ENCODE data around the gene UBR3. TPM values are rescaled to one million over a fixed set of nuclear protein-coding genes. Genes with fewer than 3 reads are reported as not detected.
"Not testable (repeated sequence)": the region's sequence is repeated elsewhere in the genome, so short reads cannot be mapped to it uniquely, and the experiment has no call there.

The UBR3 gene
- total RNA-seq, 1 donor, result 11.3 TPM

DNA sequence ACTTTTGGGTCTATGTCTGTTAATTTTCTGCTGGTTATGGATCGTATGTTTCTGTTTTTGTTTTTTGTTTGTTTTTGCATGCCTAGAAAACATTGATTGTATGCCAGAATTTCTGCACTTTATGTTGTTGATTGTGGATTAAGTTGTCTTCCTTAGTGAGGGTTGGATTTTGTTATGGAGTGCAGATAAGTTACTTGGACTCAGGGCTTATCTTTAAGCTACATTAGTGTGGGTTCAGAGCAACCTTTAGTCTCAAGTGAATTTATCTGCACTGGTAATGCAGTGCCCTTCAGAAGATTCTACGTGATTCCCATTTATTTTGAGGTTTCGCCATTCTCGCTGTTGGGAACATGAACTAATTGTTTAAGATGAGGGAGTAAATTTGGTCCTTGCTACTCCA, 32.9 kb downstream of the UBR3 start:
- no peak for DNase-seq (ENCODE audit: low read depth in 2 of 3, low spot score in 2 of 3)

DNA sequence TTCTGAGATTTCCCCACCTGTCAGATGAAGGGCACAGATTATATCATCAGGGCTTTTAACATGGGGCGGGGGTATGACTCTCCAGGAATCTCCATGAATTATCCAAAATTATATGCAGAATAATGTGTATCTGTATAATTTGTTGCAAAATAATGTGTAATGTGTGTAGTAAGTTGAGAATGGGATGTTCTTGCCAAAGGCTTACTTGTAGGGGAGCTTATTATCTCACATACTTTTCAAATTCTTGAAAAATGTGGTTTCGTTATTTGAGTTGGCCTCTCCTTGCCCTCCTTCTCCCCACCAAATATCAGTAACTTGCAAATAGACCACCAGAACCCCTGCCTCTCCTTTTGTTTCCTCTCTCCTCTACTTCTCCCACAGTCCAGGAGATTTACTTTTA, 35.6 kb downstream of the UBR3 start:
- DNase-seq (ENCODE audit: low read depth in 2 of 3, low spot score in 2 of 3), result no peak

DNA sequence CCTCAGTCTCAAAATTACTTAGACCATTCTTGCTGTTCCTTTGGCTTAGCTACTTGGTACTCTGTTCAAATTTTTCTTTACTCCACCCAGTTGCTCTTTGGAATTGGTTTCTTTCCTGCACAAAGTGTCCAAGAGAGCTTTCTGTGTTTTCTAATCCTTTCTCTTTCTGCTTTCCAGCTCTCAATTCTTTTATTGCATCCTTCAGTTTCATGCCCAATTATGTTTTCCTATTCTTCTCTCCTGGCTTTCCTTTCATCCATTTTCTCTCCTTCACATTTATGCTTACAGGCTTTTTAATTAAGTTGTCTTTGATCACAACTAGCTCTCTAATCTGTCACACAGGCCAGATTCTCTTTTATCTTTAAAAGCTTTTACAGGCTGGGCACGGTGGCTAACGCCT, 38.2 kb downstream of the UBR3 start:
- DNase-seq (ENCODE audit: low read depth in 2 of 3, low spot score in 2 of 3), result no peak

DNA sequence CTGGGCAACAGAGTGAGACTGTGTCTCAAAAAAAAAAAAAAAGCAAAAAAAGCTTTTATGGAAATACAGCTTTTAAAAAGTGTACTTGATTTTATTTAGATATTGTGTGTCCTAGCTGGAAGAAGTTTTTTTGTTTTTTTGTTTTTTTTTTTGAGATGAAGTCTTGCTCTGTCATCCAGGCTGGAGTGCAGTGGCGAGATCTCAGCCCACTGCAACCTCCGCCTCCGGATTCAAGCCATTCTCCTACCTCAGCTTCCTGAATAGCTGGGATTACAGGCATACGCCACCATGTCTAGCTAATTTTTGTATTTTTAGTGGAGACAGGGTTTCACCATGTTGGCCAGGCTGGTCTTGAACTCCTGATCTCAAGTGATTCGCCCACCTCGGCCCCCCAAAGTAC, 39.0 kb downstream of the UBR3 start:
- DNase-seq (ENCODE audit: low read depth in 2 of 3, low spot score in 2 of 3), result not testable (repeated sequence)

DNA sequence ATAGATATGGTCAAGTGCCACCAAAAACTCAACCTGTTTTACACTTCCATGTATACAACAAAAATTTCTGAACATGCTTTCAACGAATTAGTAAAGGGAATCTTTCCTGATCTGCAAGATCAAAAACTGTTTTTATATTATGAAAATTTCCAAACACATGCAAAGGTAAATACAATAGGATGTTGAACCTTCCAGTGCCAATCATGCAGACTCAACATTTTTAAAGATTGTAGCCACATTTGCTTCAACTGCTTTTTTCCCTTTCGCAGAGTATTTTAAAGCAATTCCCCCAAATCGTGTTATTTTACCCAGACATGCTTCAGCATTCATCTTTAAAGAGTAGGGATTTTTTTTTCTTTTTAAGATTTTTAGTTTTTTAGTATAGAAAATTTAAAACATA, 40.3 kb downstream of the UBR3 start:
- DNase-seq (ENCODE audit: low read depth in 2 of 3, low spot score in 2 of 3), result no peak

DNA sequence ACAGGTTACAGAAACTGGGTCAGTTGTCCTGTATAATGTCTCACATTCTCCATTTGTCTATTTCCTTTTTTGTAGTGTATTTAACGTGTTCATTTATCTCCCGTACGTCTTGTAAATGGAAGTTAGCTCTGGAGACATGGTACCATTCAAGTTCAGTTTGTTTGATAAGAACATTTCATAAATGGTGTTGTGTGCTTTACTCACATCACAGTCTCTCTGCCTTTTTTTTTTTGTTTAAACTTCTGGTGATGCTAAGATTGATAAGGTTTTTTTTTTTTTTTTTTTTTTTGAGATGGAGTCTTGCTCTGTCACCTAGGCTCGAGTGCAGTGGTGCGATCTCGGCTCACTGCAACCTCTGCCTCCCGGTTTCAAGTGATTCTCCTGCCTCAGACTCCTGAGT, 41.7 kb downstream of the UBR3 start:
- no peak for DNase-seq (ENCODE audit: low read depth in 2 of 3, low spot score in 2 of 3)

DNA sequence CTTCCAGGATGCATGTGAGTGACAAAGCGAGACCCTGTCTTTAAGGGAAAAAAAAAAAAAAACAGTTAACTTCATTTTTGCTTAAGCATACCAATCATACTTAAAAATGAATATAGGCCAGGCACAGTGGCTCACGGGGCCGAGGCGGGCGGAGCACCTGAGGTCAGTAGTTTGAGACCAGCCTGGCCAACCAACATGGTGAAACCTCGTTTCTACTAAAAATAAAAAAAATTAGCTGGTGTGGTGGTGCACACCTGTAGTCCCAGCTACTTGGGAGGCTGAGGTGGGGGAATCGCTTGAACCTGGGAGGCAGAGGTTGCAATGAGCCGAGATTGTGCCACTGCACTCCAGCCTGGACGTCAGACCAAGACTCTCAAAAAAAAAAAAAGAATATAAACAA, 44.1 kb downstream of the UBR3 start:
- DNase-seq (ENCODE audit: low read depth in 2 of 3, low spot score in 2 of 3), result not testable (repeated sequence)

DNA sequence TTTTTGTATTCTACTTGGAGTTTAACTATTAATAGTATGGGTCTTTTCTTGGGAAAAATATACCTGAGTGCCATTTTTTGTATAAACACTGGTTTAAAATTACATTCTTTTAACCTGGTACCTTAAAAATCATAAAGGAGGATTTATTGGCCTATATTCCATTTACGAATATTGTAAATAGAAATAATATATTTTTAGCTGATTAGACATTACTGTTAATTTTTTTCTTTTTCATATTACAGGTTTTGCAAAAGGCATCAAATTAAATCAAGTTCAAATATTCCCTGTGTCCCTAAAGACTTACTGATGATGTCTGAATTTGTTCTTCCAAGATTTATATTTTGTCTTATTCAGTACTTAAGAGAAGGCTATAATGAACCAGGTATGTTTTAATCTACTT, 44.7 kb downstream of the UBR3 start:
- DNase-seq (ENCODE audit: low read depth in 2 of 3, low spot score in 2 of 3), result no peak

DNA sequence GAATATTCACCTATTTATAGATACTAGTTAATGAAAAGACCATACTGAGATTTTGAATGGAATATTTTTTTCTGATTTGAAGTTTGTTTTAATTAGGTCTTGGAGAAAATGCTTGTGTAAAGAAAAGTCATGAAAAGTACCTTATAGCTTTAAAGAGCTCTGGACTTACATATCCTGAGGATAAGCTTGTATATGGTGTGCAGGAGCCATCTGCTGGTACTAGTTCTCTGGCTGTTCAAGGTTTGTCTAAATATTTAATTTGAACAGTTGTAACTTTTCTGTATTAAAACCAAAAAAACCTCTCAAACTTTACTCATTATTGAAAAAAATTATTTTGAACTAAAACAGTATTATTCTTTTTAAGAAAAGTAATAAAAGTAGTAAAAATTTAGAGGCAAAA, 50.1 kb downstream of the UBR3 start:
- DNase-seq (ENCODE audit: low read depth in 2 of 3, low spot score in 2 of 3), result peak in 2 of 3 donors; percentile 28 to 57

DNA sequence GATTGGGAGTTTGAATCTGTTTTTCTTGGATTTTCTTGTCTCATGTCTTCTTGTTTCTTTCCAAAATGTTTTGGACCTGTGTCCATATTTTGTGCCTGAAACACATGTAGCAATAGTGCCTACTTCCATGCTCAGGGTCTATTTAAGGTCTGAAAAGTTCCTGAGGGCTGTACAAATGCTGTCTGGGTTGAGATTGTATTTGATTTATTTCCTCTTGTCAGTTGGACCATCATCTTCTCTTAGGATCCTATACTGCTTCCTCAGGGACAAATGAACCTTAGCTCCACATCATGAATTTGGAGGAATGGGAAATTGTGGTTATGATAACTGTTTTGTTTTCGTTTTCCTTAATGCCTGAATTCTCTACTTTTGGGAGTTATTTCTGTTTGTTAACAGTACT, 59.9 kb downstream of the UBR3 start:
- no peak for DNase-seq (ENCODE audit: low read depth in 2 of 3, low spot score in 2 of 3)

DNA sequence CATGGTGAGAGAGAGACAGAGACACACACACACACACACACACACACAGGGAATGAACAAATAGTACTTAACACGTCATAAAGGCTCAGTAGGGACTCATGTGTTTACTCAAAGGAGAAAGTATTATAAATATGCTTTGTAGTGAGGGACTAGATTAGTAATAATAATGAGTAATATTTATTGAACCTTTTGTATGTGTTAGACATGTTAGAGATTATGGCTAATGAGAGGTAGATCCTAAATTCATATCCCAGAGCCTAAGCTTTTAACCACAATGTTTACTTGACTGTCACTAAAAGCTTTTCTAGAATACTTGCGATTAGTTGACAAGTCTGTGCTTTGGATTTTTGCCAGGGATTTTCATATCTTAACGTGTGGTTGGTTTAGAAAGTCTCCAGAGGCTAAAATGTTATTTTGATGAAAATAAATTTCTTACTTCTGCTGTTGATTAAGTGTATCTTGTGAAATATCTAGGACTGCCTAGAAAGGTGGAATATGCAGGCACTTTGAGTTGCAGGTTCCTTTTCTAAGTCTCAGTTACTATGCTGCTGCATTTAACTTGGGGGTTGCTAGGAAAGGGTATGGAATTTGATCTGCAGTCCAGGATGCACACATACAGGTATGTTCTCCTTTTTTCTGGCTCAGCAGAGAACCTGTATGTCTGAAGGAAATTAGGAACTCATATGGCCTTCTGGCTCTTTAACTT, 64.5 kb downstream of the UBR3 start:
- no peak for DNase-seq (ENCODE audit: low read depth in 2 of 3, low spot score in 2 of 3)

DNA sequence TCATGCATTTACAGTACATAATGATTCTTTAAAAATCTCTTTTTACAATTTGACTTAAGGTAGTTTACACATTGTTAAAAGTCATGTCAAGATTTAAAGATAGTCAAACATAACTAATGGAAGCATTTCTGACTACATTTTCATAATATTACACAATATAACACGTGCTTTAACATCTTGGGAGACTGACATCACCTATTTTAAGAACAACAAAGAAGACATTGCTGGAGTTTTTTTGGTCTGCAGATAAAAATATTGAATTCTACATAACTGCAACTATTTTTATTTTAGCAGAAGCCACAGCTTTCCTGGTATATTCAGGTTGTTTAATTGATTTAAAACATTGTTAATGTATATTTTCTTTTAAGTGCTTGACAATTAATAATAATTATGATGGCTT, 65.7 kb downstream of the UBR3 start:
- no peak for DNase-seq (ENCODE audit: low read depth in 2 of 3, low spot score in 2 of 3)

DNA sequence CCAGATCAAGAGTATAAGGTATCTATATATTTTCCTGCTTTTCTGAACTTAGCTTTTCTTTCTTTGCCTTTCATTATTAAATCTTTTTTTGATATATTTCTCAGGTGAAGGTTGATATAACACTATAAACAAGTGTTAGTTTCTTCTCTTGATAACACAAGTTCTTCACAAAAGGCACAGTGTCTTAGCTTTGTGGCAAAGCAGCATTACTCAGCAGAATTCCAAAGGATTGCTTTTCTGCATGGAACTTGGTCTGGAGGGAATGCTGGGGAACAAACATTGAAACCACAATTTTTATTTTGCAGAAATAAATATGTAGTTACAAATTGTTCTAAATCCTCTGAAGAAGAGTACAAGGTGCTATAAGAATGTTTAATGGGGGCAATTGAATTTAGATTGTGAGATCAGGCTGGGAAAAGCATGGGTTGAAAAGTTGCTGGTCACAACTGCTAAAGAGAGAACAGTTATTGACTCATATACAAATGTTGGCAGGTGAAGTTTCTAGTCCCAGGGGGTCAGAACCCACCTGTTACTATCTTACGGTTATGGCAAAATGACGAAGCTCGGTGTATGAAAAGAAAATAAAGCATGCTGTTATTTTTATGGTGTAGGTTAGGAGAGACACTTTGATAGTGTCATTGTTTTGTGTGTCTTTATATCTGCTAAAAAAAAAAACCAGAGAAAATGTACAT, 68.2 kb downstream of the UBR3 start:
- DNase-seq (ENCODE audit: low read depth in 2 of 3, low spot score in 2 of 3), result no peak

DNA sequence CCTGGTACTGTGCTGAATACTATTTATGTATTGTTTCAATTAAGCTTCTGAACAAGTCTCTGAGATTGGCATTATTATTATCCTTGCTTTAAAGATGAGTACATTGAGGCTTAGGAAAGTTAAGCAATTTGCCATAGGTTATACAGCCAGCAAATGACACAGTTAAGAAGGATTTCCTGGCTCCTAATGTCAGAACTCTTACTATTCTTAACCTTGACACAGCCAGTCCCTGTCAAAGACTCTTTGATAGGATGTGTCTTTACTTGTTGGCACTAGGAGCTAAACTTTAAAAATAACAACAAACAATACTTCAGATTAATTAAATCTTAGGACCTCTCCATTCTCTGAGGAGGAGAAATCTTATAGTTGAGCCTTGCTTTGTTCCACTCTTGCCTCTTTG, 70.6 kb downstream of the UBR3 start:
- no peak for DNase-seq (ENCODE audit: low read depth in 2 of 3, low spot score in 2 of 3)

DNA sequence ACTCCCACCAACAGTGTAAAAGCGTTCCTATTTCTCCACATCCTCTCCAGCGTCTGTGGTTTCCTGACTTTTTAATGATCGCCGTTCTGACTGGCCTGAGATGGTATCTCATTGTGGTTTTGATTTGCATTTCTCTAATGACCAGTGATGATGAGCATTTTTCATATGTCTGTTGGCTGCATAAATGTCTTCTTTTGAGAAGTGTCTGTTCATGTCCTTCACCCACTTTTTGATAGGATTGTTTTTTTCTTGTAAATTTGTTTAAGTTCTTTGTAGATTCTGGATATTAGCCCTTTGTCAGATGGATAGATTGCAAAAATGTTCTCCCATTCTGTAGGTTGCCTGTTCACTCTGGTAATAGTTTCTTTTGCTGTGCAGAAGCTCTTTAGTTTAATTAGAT, 72.8 kb downstream of the UBR3 start:
- DNase-seq (ENCODE audit: low read depth in 2 of 3, low spot score in 2 of 3), result not testable (repeated sequence)

DNA sequence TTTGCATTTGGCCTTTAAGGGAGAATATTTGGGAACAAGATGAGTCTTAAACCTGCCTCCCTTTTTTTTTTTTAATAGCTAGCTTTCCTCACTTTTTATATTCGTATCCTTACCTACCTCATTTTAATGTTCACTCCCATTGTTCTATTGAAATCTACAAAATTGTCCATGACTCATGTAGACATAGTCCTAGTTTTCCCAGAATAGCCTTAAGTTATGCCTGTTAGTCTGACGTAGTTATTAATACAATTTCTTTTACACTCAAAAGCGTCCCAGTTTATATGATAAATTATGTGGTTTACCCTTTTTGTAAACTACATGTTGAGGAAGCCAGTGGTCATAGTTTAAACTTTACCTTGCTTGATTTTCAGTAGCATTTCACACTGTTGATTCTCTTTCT, 73.4 kb downstream of the UBR3 start:
- no peak for DNase-seq (ENCODE audit: low read depth in 2 of 3, low spot score in 2 of 3)

DNA sequence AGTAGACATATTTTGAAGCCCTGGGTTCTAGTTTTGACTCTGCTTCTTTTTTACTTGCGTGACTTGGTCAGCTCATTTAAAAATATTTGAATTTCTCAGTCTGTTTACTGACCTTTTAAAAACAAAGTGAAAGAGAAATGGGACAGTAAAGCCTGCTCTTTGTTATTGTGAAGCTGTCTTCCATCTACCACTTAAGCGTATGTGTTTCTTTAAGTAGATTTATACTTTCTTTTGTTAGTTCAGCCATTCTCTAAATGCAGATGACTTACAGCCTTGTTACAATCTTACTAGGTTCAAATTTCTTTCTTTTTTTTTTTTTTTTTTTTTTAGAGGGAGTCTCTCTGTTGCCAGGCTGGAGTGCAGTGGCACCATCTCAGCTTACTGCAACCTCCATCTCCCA, 79.5 kb downstream of the UBR3 start:
- DNase-seq (ENCODE audit: low read depth in 2 of 3, low spot score in 2 of 3), result no peak

DNA sequence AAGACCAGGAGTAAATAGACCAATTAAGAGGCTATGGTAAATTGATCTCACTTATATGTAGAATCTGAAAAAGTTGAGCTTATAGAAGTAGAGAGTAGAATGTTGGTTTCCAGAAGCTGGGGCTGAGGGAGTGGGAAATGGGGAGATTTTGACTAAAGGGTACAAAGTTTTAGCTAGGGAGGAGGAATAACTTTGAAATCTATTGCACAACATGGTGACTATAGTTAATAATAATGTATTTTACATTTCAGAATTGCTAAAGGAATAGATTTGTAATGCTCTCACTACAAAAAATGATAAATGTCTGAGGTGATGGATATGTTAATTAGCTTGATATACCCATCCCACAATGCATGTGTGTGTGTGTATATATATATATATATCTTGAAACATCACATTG, 82.1 kb downstream of the UBR3 start:
- no peak for DNase-seq (ENCODE audit: low read depth in 2 of 3, low spot score in 2 of 3)

DNA sequence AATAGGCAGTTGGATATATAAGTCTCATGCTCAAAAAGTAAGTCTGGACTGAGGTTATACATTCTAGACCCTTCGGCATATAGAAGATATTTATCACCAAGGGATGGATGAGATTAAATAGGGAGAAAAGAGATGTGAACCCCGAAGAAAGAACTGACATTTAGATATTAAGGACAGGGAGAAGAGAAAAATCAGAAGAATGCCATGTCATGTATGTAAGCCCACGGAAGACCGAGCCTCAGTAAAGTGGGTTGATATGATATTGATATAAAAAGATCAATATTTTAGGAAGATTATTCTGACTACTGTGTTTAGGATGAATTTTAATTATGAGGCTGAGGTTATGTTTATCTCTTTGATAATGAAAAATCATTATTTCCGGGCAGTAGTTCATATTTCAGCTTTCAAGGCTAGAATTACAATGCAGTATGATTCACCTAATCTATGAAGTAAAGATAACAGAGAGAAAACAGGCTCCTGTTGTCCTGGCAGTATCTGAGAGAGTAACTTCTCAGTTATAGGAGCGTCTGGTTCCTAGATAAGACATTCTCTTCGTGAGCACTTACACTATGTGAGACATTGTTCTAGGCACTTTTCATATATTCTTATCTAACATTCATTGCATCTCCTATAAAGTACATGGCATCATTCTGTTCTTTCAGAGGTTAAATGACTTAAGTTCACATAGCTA, 83.0 kb downstream of the UBR3 start:
- no peak for DNase-seq (ENCODE audit: low read depth in 2 of 3, low spot score in 2 of 3)

DNA sequence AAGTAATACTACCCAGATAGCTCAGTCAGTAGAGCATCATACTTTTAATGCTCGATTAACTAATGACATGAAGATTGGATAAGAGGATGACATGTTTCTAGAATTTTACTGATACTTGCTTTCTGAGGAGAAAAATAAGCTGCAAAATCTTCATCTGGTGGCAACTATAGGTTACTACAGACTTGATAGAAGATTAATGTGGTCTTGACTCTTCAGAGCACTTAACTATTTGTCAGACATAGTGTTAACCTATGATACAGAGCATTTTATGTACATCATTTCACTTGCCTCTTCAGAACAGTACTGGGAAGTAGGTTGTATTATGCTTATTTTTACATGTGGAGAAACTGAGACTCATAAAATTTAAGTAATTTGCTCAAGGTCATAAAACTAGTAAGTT, 83.9 kb downstream of the UBR3 start:
- DNase-seq (ENCODE audit: low read depth in 2 of 3, low spot score in 2 of 3), result no peak

DNA sequence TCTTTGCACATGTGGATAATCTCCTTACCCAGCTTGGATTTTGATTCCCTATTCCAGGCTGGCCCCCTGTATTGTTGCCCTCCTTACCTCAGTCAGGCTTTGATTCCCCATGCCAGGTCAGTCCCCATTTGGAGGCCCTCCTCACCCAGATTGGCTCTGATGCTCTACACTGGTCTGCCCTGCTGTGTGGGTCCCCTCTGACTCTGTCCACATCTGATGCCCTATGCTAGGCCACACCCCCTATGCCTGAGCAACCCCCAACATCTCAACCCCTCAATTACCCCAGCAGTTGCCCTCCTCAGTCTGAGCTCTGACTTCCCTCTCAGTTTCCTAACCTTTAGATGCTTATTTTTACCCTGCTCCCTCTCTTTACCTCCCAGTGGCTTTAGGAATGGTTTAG, 89.4 kb downstream of the UBR3 start:
- DNase-seq (ENCODE audit: low read depth in 2 of 3, low spot score in 2 of 3), result no peak

DNA sequence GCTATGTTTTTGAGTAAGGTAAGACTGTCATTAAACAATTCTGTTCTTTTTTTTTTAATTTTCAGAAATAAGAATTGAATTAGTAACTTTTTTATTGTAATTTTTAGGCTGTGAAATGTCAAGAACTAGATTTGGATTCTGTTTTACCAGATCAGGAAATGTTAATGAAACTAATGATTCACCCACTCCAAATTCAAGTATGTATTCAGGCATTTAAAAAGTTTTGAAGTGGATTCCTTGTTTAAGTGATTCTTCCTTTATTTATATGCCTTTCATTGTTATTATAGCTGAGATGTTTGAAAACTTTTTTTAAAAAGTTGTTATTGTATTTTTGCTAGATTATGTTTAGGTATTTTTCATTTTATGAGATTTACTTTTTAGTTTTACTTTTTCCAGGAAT, 96.7 kb downstream of the UBR3 start:
- DNase-seq (ENCODE audit: low read depth in 2 of 3, low spot score in 2 of 3), result no peak

All from hematopoietic multipotent progenitor cell (in vitro differentiated cells).